ENCODE measurements around the gene ANXA4. TPM values are rescaled to one million over a fixed set of nuclear protein-coding genes. Genes with fewer than 3 reads are reported as not detected.

The ANXA4 gene
- total RNA-seq, 1 donor from 2014 or later: 4.7 TPM

- Histone ChIP-seq H3K9me3 (ENCODE audit: low read depth) (no peaks in the 10 kb centered on the region), H3K4me3 (no peak overlapping the region), H3K9ac (no peak overlapping the region), H3K27ac (no peak overlapping the region), H3K79me2 (ENCODE audit: low read depth) (no peaks in the 10 kb centered on the region), H3K36me3 (no peaks in the 10 kb centered on the region), H3K27me3 (no peaks in the 10 kb centered on the region), H3K4me2 (no peak overlapping the region), H3K4me1 (no peaks in the 10 kb centered on the region), H3F3A (ENCODE audit: low read depth) (no peaks in the 10 kb centered on the region), H4K20me1 (ENCODE audit: low read depth) (no peaks in the 10 kb centered on the region), H2AFZ (replicated peaks) (no peak overlapping the region)
- no peaks in the 10 kb centered on the region for H3K36me3 Mint-ChIP-seq
- H3K27ac Mint-ChIP-seq: no peak overlapping the region
- peaks cover 14% of the 10 kb centered on the region for H3K4me1 Mint-ChIP-seq
- TF ChIP-seq EZH2 (IDR thresholded peaks at IDR 0.05) (no peak), CTCF (IDR thresholded peaks at IDR 0.05) (no peak), EZH2phosphoT487 (IDR thresholded peaks at IDR 0.05) (no peak)
- no peak overlapping the region for H3K4me3 Mint-ChIP-seq
- DNase-seq (ENCODE audit: low spot score): no peak
- H3K9me3 Mint-ChIP-seq: no peaks in the 10 kb centered on the region
- no peaks in the 10 kb centered on the region for H3K27me3 Mint-ChIP-seq (ENCODE audit: insufficient read depth, low read depth)
Observed at GRCh38 chr2:69700381-69700780, 41.6 kb upstream of the ANXA4 start.

DNA sequence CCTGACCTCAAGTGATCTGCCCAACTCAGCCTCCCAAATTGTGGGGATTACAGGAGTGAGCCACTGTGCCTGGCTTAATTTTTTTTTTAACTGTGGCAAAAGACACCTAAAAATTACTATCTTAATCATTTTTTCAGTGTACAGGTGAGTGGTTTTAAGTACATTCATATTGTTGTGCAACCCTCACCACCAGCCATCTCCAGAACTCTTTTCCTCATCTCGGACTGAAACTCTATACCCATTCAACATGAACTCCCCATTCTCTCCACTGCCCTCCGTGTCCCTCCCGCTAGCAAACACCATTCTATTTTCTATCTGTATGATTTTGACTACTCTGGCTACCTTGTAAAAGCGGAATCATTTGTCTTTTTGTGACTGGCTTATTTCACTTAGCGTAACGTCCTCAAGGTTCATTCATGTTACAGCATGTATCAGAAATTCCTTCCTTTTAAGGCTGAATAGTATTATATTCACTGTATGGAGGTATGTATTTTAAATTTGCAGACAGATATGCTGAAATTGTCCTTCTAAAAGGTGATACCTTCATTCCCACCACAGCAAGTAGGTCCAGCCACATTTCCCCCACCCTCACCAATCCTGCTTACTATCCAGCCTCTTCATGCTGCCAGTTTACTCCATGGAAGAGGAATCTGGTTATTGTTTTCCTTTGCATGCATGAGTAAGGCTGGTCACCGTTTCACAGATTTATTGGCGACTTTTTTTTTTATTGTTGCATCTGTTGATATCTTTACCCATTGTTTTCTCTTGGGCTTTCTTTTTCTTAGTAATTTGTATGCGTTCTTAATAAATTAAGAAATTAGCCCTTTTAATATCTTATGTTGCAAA is 40.6 kb upstream of the ANXA4 start:
- H3K9ac ChIP-seq: no peak overlapping the region
- H3K36me3 ChIP-seq: no peaks in the 10 kb centered on the region
- H3K4me1 ChIP-seq: no peaks in the 10 kb centered on the region
- H3K79me2 ChIP-seq (ENCODE audit: low read depth): no peaks in the 10 kb centered on the region
- TF ChIP-seq EZH2 (IDR thresholded peaks at IDR 0.05): no peak
- TF ChIP-seq EZH2phosphoT487 (IDR thresholded peaks at IDR 0.05): no peak
- no peak for TF ChIP-seq CTCF (IDR thresholded peaks at IDR 0.05)
- Mint-ChIP-seq H3K4me1 (peaks cover 13% of the 10 kb centered on the region), H3K9me3 (no peaks in the 10 kb centered on the region), H3K4me3 (no peak overlapping the region), H3K36me3 (no peaks in the 10 kb centered on the region), H3K27ac (no peak overlapping the region), H3K27me3 (ENCODE audit: insufficient read depth, low read depth) (no peaks in the 10 kb centered on the region)
- no peaks in the 10 kb centered on the region for H3K27me3 ChIP-seq
- H3K4me2 ChIP-seq: no peak overlapping the region
- no peak for DNase-seq (ENCODE audit: low spot score)
- no peaks in the 10 kb centered on the region for H3K9me3 ChIP-seq (ENCODE audit: low read depth)
- no peaks in the 10 kb centered on the region for H4K20me1 ChIP-seq (ENCODE audit: low read depth)
- H3K27ac ChIP-seq: no peak overlapping the region
- H3K4me3 ChIP-seq: no peak overlapping the region
- no peaks in the 10 kb centered on the region for H3F3A ChIP-seq (ENCODE audit: low read depth)
- H2AFZ ChIP-seq (replicated peaks): no peak overlapping the region

- Mint-ChIP-seq H3K4me1 (peaks cover 8% of the 10 kb centered on the region), H3K27ac (no peak overlapping the region), H3K36me3 (no peaks in the 10 kb centered on the region), H3K27me3 (ENCODE audit: insufficient read depth, low read depth) (no peaks in the 10 kb centered on the region), H3K4me3 (no peak overlapping the region), H3K9me3 (no peaks in the 10 kb centered on the region)
- no peaks in the 10 kb centered on the region for H3K27me3 ChIP-seq
- H3F3A ChIP-seq (ENCODE audit: low read depth): no peaks in the 10 kb centered on the region
- no peaks in the 10 kb centered on the region for H3K79me2 ChIP-seq (ENCODE audit: low read depth)
- TF ChIP-seq EZH2 (IDR thresholded peaks at IDR 0.05) (no peak), CTCF (IDR thresholded peaks at IDR 0.05) (no peak), EZH2phosphoT487 (IDR thresholded peaks at IDR 0.05) (no peak)
- no peak overlapping the region for H2AFZ ChIP-seq (replicated peaks)
- H3K9me3 ChIP-seq (ENCODE audit: low read depth): no peaks in the 10 kb centered on the region
- no peak overlapping the region for H3K27ac ChIP-seq
- no peaks in the 10 kb centered on the region for H3K36me3 ChIP-seq
- no peak for DNase-seq (ENCODE audit: low spot score)
- H3K4me3 ChIP-seq: no peak overlapping the region
- no peaks in the 10 kb centered on the region for H3K4me1 ChIP-seq
- H3K4me2 ChIP-seq: no peak overlapping the region
- H4K20me1 ChIP-seq (ENCODE audit: low read depth): no peaks in the 10 kb centered on the region
- H3K9ac ChIP-seq: no peak overlapping the region
Observed at GRCh38 chr2:69703189-69703588, 38.7 kb upstream of the ANXA4 start.
